Loucy (cell line): ENCODE results near the gene WNT2B.

ENCODE experiments used
- H2AFZ ChIP-seq: fragments of 200-600 bp; sonication (generic); 2 replicates; pipeline ENCODE4 v1.6.0; 2016; ENCODE audit warnings: antibody characterized with exemption, mild to moderate bottlenecking, low read length, moderate library complexity
- H3F3A ChIP-seq: fragments of 200-600 bp; 2 replicates; pipeline ENCODE4 v1.6.0; 2016; ENCODE audit warnings: antibody characterized with exemption, low read depth, mild to moderate bottlenecking
- H3K27me3 ChIP-seq: fragments of 200-600 bp; sonication (generic); 2 replicates; pipeline ENCODE4 v1.6.1; 2014; ENCODE audit warnings: low read length, mild to moderate bottlenecking; ENCODE audit not compliant: insufficient read depth, poor library complexity, severe bottlenecking
- H3K36me3 ChIP-seq: fragments of 200-600 bp; sonication (generic); 2 replicates; pipeline ENCODE4 v1.6.1; 2016; ENCODE audit warnings: low read length; ENCODE audit not compliant: insufficient read depth
- H3K4me1 ChIP-seq: fragments of 200-600 bp; sonication (generic); 2 replicates; pipeline ENCODE4 v1.5.1; 2014; ENCODE audit warnings: low read length, mild to moderate bottlenecking; ENCODE audit not compliant: insufficient read depth, poor library complexity, severe bottlenecking
- H3K4me2 ChIP-seq: fragments of 200-600 bp; sonication (generic); 2 replicates; pipeline ENCODE4 v1.6.0; 2014; ENCODE audit warnings: antibody characterized with exemption, low read length, low read depth, mild to moderate bottlenecking; ENCODE audit not compliant: poor library complexity, severe bottlenecking
- H3K4me3 ChIP-seq: fragments of 200-600 bp; sonication (generic); 2 replicates; pipeline ENCODE4 v1.5.1; 2014; ENCODE audit warnings: low read length, mild to moderate bottlenecking, mixed read lengths; ENCODE audit not compliant: poor library complexity, severe bottlenecking
- H3K79me2 ChIP-seq: fragments of 200-600 bp; sonication (generic); 2 replicates; pipeline ENCODE4 v1.6.1; 2014; ENCODE audit warnings: low read length; ENCODE audit not compliant: insufficient read depth
- H3K9ac ChIP-seq: fragments of 200-600 bp; sonication (generic); 2 replicates; pipeline ENCODE4 v1.6.0; 2014; ENCODE audit warnings: mild to moderate bottlenecking, low read depth, low read length, moderate library complexity; ENCODE audit not compliant: poor library complexity, severe bottlenecking
- H3K9me2 ChIP-seq: fragments of 200-600 bp; sonication (generic); replicated peaks from 2 replicates; pipeline ENCODE4 v1.6.1; 2016; ENCODE audit warnings: low read depth, low read length, mixed read lengths
- H3K9me3 ChIP-seq: fragments of 200-600 bp; sonication (generic); 2 replicates; pipeline ENCODE4 v1.6.1; 2014; ENCODE audit warnings: mild to moderate bottlenecking, antibody characterized with exemption, low read length, low read depth; ENCODE audit not compliant: insufficient read depth
- H4K20me1 ChIP-seq: fragments of 200-600 bp; sonication (generic); 2 replicates; pipeline ENCODE4 v1.6.0; 2014; ENCODE audit warnings: antibody characterized with exemption, low read length, mild to moderate bottlenecking; ENCODE audit not compliant: insufficient read depth, poor library complexity, severe bottlenecking
- EZH2phosphoT487 ChIP-seq: fragments of 200-600 bp; IDR thresholded peaks from 2 replicates; pipeline ENCODE4 v1.6.1; 2018; ENCODE audit warnings: antibody characterized with exemption, mild to moderate bottlenecking, moderate library complexity, borderline replicate concordance
- TF ChIP-seq, protein P1 (sequence below): fragments of 200-600 bp; sonication (generic); conservative IDR thresholded peaks from 2 replicates; pipeline ENCODE4 v1.5.1; 2014; ENCODE audit warnings: mild to moderate bottlenecking, antibody characterized with exemption, low read length

WNT2B gene

DNA sequence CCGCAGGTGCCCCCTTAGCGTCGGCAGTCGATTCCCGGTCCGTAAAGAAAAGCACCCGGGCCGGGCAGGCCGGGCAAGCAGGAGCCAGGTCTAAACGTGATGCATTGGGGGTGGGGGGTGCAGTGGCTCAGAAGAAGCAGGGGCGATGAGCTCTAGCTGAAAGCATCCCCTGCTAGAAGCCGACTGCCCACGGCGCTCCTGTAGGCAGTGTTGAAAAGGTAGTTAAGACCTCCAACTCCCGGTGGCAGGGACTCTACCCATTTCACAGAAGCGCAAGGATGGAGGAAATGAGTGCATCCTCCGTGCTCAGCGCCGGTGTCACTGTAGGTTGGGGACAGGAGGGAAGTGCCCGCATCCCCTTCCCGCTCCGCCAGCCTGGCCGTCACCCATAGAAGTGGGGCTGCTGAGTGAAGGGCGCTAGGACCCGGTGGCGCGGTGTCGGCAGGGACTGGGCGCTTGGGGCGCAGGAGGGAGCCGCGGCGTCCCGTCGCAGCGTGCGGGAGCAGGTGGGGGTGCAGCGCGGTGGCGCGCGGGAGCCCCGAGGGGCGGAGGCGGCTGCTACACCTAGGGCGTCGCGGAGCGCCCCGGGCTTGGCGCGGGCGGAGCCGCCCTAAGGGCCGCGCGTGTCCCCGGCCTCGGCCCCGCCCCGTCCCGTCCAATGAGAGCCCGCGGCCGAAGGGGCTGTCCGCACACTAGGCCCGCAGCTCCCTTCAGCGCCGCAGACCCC, at the start of gene WNT2B:
WNT2B (plus strand) TSS at position 688 of the 727 bp plus-strand sequence. CDS start 298 bp downstream, outside the sequence.
- TF ChIP-seq, protein P1, sequence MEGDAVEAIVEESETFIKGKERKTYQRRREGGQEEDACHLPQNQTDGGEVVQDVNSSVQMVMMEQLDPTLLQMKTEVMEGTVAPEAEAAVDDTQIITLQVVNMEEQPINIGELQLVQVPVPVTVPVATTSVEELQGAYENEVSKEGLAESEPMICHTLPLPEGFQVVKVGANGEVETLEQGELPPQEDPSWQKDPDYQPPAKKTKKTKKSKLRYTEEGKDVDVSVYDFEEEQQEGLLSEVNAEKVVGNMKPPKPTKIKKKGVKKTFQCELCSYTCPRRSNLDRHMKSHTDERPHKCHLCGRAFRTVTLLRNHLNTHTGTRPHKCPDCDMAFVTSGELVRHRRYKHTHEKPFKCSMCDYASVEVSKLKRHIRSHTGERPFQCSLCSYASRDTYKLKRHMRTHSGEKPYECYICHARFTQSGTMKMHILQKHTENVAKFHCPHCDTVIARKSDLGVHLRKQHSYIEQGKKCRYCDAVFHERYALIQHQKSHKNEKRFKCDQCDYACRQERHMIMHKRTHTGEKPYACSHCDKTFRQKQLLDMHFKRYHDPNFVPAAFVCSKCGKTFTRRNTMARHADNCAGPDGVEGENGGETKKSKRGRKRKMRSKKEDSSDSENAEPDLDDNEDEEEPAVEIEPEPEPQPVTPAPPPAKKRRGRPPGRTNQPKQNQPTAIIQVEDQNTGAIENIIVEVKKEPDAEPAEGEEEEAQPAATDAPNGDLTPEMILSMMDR, result no peak
- TF ChIP-seq EZH2phosphoT487, result no peak
- no peaks in the 10 kb centered on the region for H4K20me1 ChIP-seq
- no peaks in the 10 kb centered on the region for H3K79me2 ChIP-seq
- no peaks in the 10 kb centered on the region for H3K9me2 ChIP-seq
- no peak within 1 kb of the TSS for H3K9ac ChIP-seq
- H3K36me3 ChIP-seq, result no peaks in the 10 kb centered on the region
- H3K4me1 ChIP-seq, result peaks cover 13% of the 10 kb centered on the region
- no peaks in the 10 kb centered on the region for H3K9me3 ChIP-seq
- no peaks in the 10 kb centered on the region for H3F3A ChIP-seq
- H3K4me2 ChIP-seq, result no peak within 1 kb of the TSS
- no peak within 1 kb of the TSS for H2AFZ ChIP-seq
- H3K27me3 ChIP-seq, result peaks cover 3% of the 10 kb centered on the region
- H3K4me3 ChIP-seq, result no peak within 1 kb of the TSS

DNA sequence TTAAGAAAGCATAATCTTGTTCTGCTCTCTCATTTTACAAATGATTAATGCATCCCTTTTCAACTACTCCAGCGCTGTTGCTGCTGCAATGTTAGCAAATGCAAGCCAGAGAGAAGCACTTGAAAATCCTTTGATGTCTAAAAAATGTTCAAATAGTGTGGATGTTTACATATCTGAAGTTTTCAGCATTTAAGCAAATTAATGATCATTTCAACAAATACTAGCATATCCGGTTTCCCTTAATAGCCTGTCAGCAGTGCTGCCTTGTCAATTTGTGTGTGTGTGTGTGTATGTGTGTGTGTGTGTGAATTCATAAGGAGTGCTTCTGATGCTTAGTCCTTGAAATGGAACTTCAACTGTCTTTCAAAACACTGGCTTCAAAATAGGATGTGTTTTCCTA, 48.1 kb upstream of the WNT2B start:
- H3K27me3 ChIP-seq, result no peaks in the 10 kb centered on the region
- H3K36me3 ChIP-seq, result peaks cover 29% of the 10 kb centered on the region; the same call in 1 of the 2 replicates
- no peaks in the 10 kb centered on the region for H3K4me1 ChIP-seq
- H3K9me2 ChIP-seq, result no peaks in the 10 kb centered on the region
- H4K20me1 ChIP-seq, result no peaks in the 10 kb centered on the region
- no peak overlapping the region for H3K9ac ChIP-seq
- no peak overlapping the region for H2AFZ ChIP-seq
- no peaks in the 10 kb centered on the region for H3K79me2 ChIP-seq
- H3K9me3 ChIP-seq, result no peaks in the 10 kb centered on the region
- no peak overlapping the region for H3K4me3 ChIP-seq
- TF ChIP-seq, protein P1, result no peak
- no peak for TF ChIP-seq EZH2phosphoT487
- H3F3A ChIP-seq, result no peaks in the 10 kb centered on the region
- no peak overlapping the region for H3K4me2 ChIP-seq

DNA sequence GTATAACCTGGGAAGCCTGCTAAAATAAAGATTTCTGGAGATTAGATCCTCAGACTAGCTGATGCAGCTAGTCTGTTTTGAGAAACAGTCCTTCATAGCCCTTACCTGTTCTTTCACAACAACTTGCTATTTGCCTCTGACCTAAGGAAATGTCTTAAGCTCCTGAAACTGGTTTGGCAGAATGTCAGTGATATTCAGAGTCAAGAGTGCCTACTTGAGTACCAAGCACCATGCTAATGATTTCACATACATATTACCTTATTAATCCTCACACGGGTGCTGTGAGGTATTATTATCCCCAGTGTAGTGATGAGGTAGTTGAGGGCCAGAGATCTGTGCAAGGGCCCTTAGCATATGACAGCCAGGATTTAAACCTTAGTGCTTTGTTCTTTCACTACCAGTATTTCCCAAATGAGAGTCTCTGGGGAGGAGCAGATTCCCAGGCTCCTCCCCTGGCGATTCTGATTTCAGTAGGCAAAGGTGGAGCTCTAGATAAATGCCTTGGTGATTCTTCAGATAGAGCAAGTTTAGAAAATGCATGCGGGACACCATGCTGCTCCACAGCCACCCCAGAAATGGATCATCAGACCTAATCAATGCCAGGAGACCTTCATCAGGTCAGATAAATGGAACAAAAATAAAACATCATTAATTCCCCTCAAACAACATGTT, 47.4 kb upstream of the WNT2B start:
- H3K4me2 ChIP-seq, result no peak overlapping the region
- no peak for TF ChIP-seq EZH2phosphoT487
- TF ChIP-seq, protein P1, result no peak
- H3K79me2 ChIP-seq, result no peaks in the 10 kb centered on the region
- no peak overlapping the region for H2AFZ ChIP-seq
- no peaks in the 10 kb centered on the region for H3K9me2 ChIP-seq
- no peaks in the 10 kb centered on the region for H3F3A ChIP-seq
- peaks cover 2% of the 10 kb centered on the region for H3K4me1 ChIP-seq
- no peaks in the 10 kb centered on the region for H3K9me3 ChIP-seq
- H3K36me3 ChIP-seq, result peaks cover 21% of the 10 kb centered on the region; the same call in 1 of the 2 replicates
- H4K20me1 ChIP-seq, result no peaks in the 10 kb centered on the region
- H3K4me3 ChIP-seq, result no peak overlapping the region
- no peaks in the 10 kb centered on the region for H3K27me3 ChIP-seq
- H3K9ac ChIP-seq, result no peak overlapping the region
